SK-N-MC (cell line): ENCODE measurements around the gene TSSK3.

Experiments used
- EZH2 ChIP-seq: fragments of 200-600 bp; sonication (generic); IDR thresholded peaks from one replicate; pipeline ENCODE4 v1.6.1; 2017; ENCODE audit warnings: antibody characterized with exemption
- FOXP2 ChIP-seq: optimal IDR thresholded peaks from 2 replicates; pipeline ENCODE3; 2011; ENCODE audit warnings: mild to moderate bottlenecking, moderate library complexity; ENCODE audit not compliant: insufficient read depth; ENCODE audit errors: extremely low read length, control extremely low read depth
- POLR2AphosphoS5 ChIP-seq: IDR thresholded peaks from 2 replicates; pipeline ENCODE4 v1.6.1; 2012; ENCODE audit warnings: mild to moderate bottlenecking, low read depth, low read length, borderline replicate concordance

- TF ChIP-seq EZH2 (no peak), POLR2AphosphoS5 (no peak), FOXP2 (no peak)
Measured at GRCh38 chr1:32386676-32387392, 24.5 kb downstream of the TSSK3 start.
